ENCODE data around the gene ANKRD12.

Gene ANKRD12

DNA sequence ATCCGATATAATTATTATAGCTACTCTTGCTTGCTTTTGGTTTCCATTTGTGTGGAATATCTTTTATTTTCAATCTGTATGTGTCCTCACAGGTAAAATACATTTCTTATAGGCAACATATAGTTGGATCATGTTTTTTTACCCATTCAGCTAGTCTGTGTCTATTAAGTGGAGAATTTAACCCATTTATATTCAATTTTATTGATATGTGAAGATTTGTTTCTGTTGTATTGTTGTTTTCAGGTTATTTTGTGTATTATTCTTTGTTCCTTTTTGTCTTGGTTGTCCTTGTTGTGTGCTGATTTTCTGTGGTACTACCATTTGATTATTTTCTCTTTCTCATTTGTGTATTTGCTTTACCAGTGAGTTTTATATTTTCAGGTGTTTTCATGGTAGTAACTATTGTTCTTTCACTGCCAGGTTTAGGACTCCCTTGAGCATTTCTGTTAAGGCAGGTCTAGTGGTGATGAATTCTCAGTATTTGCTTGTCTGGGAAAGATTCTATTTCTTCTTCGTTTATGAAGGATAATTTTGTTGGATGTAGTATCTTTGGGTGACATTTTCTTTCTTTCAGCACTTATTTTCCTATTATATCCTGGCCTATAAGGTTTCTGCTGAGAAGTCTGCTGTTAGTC, 95.4 kb downstream of the ANKRD12 start:
- H3K4me1 ChIP-seq (ENCODE audit: control insufficient read depth, insufficient read depth, low read length, poor library complexity, severe bottlenecking): no peaks in the 10 kb centered on the region
- no CpG with 5 or more reads among the region's 2 CpGs for WGBS, 2 experiments (ENCODE audit: insufficient coverage in 2 of 2)
- no peaks in the 10 kb centered on the region for H3K9me3 ChIP-seq (ENCODE audit: control insufficient read depth, low read length)
- no peak overlapping the region for H3K4me3 ChIP-seq (ENCODE audit: extremely low read depth, insufficient read depth, low read length, poor library complexity, severe bottlenecking)
- H3K36me3 ChIP-seq (ENCODE audit: control insufficient read depth, insufficient read depth, low read length): peaks cover 13% of the 10 kb centered on the region
- H3K27ac ChIP-seq (ENCODE audit: low read depth, low read length, severe bottlenecking): no peak overlapping the region

DNA sequence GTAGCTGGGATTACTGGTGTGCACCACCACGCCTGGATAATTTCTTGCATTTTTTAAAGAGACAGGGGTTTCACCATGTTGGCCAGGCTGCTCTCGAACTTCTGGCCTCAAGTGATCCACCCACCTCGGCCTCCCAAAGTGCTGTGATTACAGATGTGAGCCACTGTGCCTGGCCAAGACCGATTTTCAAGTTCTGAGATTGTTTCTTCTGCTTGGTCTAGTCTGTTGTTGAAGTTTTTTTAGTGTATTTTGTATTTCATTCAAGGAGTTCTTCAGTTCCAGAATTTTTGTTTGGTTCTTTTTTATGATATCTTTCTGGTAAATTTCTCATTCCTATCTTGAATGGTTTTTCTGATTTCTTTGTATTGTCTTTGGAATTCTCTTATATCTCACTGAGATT, 96.4 kb downstream of the ANKRD12 start:
- no peak overlapping the region for H3K27ac ChIP-seq (ENCODE audit: low read depth, low read length, severe bottlenecking)
- no peaks in the 10 kb centered on the region for H3K4me1 ChIP-seq (ENCODE audit: control insufficient read depth, insufficient read depth, low read length, poor library complexity, severe bottlenecking)
- 91 to 95% methylated on average over 4 of the region's 4 CpGs for WGBS, 2 experiments (ENCODE audit: insufficient coverage in 2 of 2)
- H3K4me3 ChIP-seq (ENCODE audit: extremely low read depth, insufficient read depth, low read length, poor library complexity, severe bottlenecking): no peak overlapping the region
- H3K36me3 ChIP-seq (ENCODE audit: control insufficient read depth, insufficient read depth, low read length): peaks cover 13% of the 10 kb centered on the region
- no peaks in the 10 kb centered on the region for H3K9me3 ChIP-seq (ENCODE audit: control insufficient read depth, low read length)

DNA sequence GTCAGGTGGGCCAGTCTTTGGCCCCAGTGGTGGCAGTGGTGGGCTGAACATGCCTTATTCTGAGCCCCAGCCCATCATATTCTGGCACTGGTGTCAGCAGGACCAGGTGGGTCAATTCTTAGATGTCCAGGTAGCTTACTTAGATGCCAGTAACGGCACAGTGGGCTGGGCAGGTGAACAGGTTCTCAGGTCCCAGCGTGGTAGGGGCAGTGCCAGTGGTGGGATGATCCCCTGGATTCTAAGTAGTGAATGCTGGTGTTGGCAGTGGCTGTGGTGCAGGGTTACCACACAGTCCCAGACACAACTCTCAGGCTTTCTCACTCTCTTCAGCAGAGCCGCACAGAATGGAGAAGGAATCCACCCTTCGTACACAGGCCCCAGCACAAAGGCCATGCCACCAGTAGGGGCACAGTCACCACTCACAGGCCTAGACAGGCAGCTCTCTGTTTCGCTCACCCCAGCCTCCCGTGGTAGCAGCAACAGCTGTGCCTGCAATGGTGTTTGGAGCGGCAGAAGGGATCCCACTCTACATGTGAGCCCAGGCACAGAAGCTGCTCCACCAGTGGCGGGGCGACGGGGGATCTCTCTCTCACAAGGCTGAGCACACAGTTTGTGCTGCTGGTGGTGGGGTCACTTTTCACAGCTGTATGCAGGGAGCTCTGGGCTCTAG, 97.3 kb downstream of the ANKRD12 start:
- H3K9me3 ChIP-seq (ENCODE audit: control insufficient read depth, low read length): no peaks in the 10 kb centered on the region
- 90 to 98% methylated on average over 8 to 9 of the region's 10 CpGs for WGBS, 2 experiments (ENCODE audit: insufficient coverage in 2 of 2)
- peaks cover 13% of the 10 kb centered on the region for H3K36me3 ChIP-seq (ENCODE audit: control insufficient read depth, insufficient read depth, low read length)
- no peak overlapping the region for H3K27ac ChIP-seq (ENCODE audit: low read depth, low read length, severe bottlenecking)
- no peak overlapping the region for H3K4me3 ChIP-seq (ENCODE audit: extremely low read depth, insufficient read depth, low read length, poor library complexity, severe bottlenecking)
- no peaks in the 10 kb centered on the region for H3K4me1 ChIP-seq (ENCODE audit: control insufficient read depth, insufficient read depth, low read length, poor library complexity, severe bottlenecking)

DNA sequence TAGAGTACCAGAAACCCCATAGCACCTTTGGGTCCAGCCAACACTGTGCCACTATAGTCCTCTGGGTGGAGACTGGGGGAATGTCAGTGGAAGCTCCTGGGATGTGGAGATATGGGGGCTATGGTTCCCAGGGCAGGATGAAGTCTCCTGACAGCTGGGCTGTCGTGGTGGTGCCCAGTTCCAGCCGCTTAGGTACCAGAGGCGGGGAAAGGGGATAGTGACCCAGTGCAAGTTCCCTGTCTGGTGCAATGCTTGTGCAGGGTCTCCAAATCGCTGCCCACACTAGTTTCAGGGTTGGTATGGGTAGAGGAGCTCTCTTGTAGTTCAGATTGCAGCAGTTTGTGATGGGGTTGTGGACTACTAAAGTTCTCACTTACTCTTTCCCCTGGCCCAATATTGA, 97.9 kb downstream of the ANKRD12 start:
- WGBS, 2 experiments (ENCODE audit: insufficient coverage in 2 of 2): 92 to 96% methylated on average over 4 of the region's 4 CpGs
- Histone ChIP-seq H3K9me3 (ENCODE audit: control insufficient read depth, low read length) (no peaks in the 10 kb centered on the region), H3K4me1 (ENCODE audit: control insufficient read depth, insufficient read depth, low read length, poor library complexity, severe bottlenecking) (no peaks in the 10 kb centered on the region), H3K4me3 (ENCODE audit: extremely low read depth, insufficient read depth, low read length, poor library complexity, severe bottlenecking) (no peak overlapping the region), H3K36me3 (ENCODE audit: control insufficient read depth, insufficient read depth, low read length) (peaks cover 13% of the 10 kb centered on the region), H3K27ac (ENCODE audit: low read depth, low read length, severe bottlenecking) (no peak overlapping the region)

DNA sequence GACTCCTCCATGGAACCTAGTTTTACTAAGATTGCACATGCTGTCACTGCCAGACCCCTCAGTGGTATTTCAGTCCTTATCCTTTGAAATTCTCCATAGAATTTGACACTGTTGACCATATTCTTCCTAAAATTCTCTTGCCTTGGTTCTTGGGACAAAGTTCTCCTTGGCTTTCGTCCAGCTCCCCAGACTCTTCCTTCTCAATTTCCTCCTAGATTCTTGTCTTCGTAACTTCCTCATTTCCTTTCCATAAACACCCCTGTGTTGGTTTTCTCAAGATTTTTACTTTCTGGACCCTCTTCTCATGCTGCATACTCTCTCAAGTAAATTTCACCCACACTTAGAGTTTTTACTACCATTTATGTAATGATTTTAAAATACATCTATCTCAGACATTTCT, 101.4 kb downstream of the ANKRD12 start:
- no peak overlapping the region for H3K27ac ChIP-seq (ENCODE audit: low read depth, low read length, severe bottlenecking)
- no peaks in the 10 kb centered on the region for H3K4me1 ChIP-seq (ENCODE audit: control insufficient read depth, insufficient read depth, low read length, poor library complexity, severe bottlenecking)
- 91 to 100% methylated on average over 2 of the region's 2 CpGs for WGBS, 2 experiments (ENCODE audit: insufficient coverage in 2 of 2)
- peaks cover 3% of the 10 kb centered on the region for H3K36me3 ChIP-seq (ENCODE audit: control insufficient read depth, insufficient read depth, low read length)
- no peak overlapping the region for H3K4me3 ChIP-seq (ENCODE audit: extremely low read depth, insufficient read depth, low read length, poor library complexity, severe bottlenecking)
- H3K9me3 ChIP-seq (ENCODE audit: control insufficient read depth, low read length): no peaks in the 10 kb centered on the region

DNA sequence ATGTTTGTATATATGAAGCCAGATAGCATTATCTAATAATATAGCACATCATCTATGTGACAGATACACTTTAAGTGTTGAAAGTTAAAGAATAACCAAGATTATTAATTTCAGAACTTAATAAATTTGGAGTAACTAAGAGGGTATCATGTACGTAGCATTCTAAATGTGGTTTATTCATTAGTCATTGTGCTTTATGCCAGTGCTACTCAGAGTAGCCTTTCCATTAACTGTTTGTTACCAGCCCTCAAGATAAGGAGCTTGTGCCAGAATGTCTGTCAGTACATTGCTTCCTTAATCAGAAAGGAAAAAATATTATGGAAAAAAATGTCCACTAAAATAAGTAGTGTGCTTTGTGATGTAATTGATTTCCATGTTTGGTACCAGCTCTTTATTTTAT, 103.1 kb downstream of the ANKRD12 start:
- no peaks in the 10 kb centered on the region for H3K4me1 ChIP-seq (ENCODE audit: control insufficient read depth, insufficient read depth, low read length, poor library complexity, severe bottlenecking)
- no CpG with 5 or more reads among the region's 1 CpG for WGBS, 2 experiments (ENCODE audit: insufficient coverage in 2 of 2)
- peaks cover 11% of the 10 kb centered on the region for H3K36me3 ChIP-seq (ENCODE audit: control insufficient read depth, insufficient read depth, low read length)

DNA sequence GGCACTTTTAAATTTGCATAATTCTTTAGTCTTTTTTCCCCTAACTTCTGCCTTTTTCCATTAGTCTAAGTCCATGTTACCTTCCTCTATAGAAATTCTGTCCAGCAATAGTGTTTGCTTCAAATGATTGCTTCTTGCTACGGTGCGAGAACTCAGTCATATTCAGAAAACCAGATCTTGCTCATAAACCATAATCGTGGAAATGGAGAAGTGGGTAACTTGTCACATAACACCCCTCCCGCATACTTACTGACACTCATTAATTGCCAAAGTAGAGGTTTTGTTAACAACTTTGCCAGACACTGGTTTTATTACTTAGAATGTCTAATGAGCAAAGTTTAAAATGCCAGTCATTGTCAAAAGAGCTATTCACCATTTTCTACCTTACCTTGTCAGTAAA, 103.7 kb downstream of the ANKRD12 start:
- peaks cover 8% of the 10 kb centered on the region for H3K36me3 ChIP-seq (ENCODE audit: control insufficient read depth, insufficient read depth, low read length)
- H3K27ac ChIP-seq (ENCODE audit: low read depth, low read length, severe bottlenecking): no peak overlapping the region
- H3K4me1 ChIP-seq (ENCODE audit: control insufficient read depth, insufficient read depth, low read length, poor library complexity, severe bottlenecking): no peaks in the 10 kb centered on the region
- no peaks in the 10 kb centered on the region for H3K9me3 ChIP-seq (ENCODE audit: control insufficient read depth, low read length)
- 100% methylated on average over 1 of the region's 4 CpGs; no CpG with 5 or more reads in 1 of the 2 experiments for WGBS, 2 experiments (ENCODE audit: insufficient coverage in 2 of 2)
- H3K4me3 ChIP-seq (ENCODE audit: extremely low read depth, insufficient read depth, low read length, poor library complexity, severe bottlenecking): no peak overlapping the region

More for the DNA sequence above, 103.1 kb downstream of the ANKRD12 start:
- Histone ChIP-seq H3K27ac (ENCODE audit: low read depth, low read length, severe bottlenecking) (no peak overlapping the region), H3K4me3 (ENCODE audit: extremely low read depth, insufficient read depth, low read length, poor library complexity, severe bottlenecking) (no peak overlapping the region), H3K9me3 (ENCODE audit: control insufficient read depth, low read length) (no peaks in the 10 kb centered on the region)

DNA sequence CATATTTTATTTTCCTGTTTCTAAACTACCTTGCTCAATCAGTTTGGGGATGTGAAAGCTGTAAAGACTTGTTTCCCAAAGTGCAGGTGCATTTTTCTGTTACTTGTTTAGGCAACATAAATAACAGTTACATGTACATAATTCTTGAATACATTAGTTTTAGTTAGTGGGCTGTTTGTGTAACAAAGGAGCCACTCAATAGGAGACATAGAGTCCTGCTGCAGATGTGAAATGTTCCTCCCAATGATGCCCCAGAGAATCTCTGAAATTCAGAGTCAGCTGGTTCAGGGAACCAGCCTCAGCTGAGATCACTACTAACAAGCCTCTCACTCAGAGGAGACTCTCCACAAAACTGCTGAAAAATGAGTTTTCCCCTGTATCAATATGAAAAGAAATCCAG, 106.4 kb downstream of the ANKRD12 start:
- Histone ChIP-seq H3K4me3 (ENCODE audit: extremely low read depth, insufficient read depth, low read length, poor library complexity, severe bottlenecking) (no peak overlapping the region), H3K4me1 (ENCODE audit: control insufficient read depth, insufficient read depth, low read length, poor library complexity, severe bottlenecking) (no peaks in the 10 kb centered on the region), H3K36me3 (ENCODE audit: control insufficient read depth, insufficient read depth, low read length) (peaks cover 8% of the 10 kb centered on the region), H3K27ac (ENCODE audit: low read depth, low read length, severe bottlenecking) (no peak overlapping the region), H3K9me3 (ENCODE audit: control insufficient read depth, low read length) (no peaks in the 10 kb centered on the region)

DNA sequence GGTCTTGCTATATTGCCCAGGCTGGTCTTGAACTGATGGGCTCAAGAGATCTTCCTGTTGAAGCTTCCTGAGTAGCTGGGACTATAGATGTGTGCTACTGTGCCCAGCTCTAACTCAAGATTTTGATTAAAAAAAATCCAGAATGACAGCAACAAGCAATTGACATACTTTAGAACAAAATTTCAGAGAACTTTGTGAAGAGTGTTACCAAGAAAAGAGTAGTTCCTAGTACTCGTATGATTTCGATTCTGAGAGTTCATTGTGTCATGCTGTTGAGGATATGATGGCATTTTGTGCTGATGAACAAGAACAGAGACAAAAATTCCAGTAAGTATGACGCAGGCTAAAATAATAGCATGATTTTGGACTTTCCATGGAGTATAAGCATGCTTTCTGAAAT, 107.8 kb downstream of the ANKRD12 start:
- no peaks in the 10 kb centered on the region for H3K4me1 ChIP-seq (ENCODE audit: control insufficient read depth, insufficient read depth, low read length, poor library complexity, severe bottlenecking)
- H3K36me3 ChIP-seq (ENCODE audit: control insufficient read depth, insufficient read depth, low read length): peaks cover 8% of the 10 kb centered on the region
- no peak overlapping the region for H3K4me3 ChIP-seq (ENCODE audit: extremely low read depth, insufficient read depth, low read length, poor library complexity, severe bottlenecking)
- H3K9me3 ChIP-seq (ENCODE audit: control insufficient read depth, low read length): no peaks in the 10 kb centered on the region
- no peak overlapping the region for H3K27ac ChIP-seq (ENCODE audit: low read depth, low read length, severe bottlenecking)
- WGBS, 2 experiments (ENCODE audit: insufficient coverage in 2 of 2): 96 to 100% methylated on average over 2 to 3 of the region's 3 CpGs

DNA sequence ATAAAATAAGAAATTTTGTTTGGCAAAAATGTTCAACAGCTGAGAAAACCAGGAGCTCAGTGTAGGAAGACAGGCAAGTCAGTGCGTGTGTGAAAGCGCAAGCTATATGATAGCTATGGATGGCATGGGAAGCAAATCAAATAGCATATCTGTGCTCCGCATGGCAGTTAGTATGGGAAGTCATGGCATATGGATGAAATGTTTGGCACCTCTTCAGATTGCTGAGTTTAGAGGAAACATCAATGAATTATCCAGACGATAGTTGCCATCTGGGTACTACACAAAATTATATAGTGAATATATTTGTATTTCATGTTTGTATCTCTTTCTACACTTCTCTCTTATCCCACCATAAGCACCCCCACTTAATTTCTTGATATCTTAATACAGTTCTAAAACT, 112.1 kb downstream of the ANKRD12 start:
- Histone ChIP-seq H3K4me1 (ENCODE audit: control insufficient read depth, insufficient read depth, low read length, poor library complexity, severe bottlenecking) (no peaks in the 10 kb centered on the region), H3K9me3 (ENCODE audit: control insufficient read depth, low read length) (no peaks in the 10 kb centered on the region), H3K36me3 (ENCODE audit: control insufficient read depth, insufficient read depth, low read length) (peaks cover 1% of the 10 kb centered on the region), H3K4me3 (ENCODE audit: extremely low read depth, insufficient read depth, low read length, poor library complexity, severe bottlenecking) (no peak overlapping the region), H3K27ac (ENCODE audit: low read depth, low read length, severe bottlenecking) (no peak overlapping the region)
- WGBS, 2 experiments (ENCODE audit: insufficient coverage in 2 of 2): 91 to 92% methylated on average over 3 of the region's 4 CpGs

DNA sequence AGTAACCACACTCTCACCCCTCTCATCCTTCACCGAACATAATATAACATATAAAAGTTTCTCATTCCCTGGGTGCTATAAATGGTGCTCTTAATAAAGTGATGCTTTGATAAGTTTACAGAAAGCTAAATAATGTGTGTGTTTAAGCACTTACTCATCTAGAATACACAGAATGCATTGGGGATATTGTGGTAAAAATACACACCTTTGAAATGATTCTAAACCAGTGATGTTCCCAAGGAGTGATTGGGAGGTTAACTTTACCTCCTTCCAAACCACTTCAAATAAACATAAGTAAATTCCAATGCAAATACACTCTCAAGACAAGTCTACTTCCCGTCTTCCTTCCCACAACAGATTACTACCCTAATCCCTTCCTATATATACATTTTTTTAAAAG, 112.7 kb downstream of the ANKRD12 start:
- no peaks in the 10 kb centered on the region for H3K36me3 ChIP-seq (ENCODE audit: control insufficient read depth, insufficient read depth, low read length)
- no peaks in the 10 kb centered on the region for H3K4me1 ChIP-seq (ENCODE audit: control insufficient read depth, insufficient read depth, low read length, poor library complexity, severe bottlenecking)
- WGBS, 2 experiments (ENCODE audit: insufficient coverage in 2 of 2): no CpG with 5 or more reads among the region's 2 CpGs
- no peak overlapping the region for H3K27ac ChIP-seq (ENCODE audit: low read depth, low read length, severe bottlenecking)
- no peaks in the 10 kb centered on the region for H3K9me3 ChIP-seq (ENCODE audit: control insufficient read depth, low read length)
- no peak overlapping the region for H3K4me3 ChIP-seq (ENCODE audit: extremely low read depth, insufficient read depth, low read length, poor library complexity, severe bottlenecking)
